ENCODE measurements around the gene ALPK3.

Gene ALPK3

GRCh38 chr15:84883466-84883865 is 66.3 kb downstream of the ALPK3 start:
- H3K4me3 ChIP-seq (ENCODE audit: low read length): no peak overlapping the region
- H3K9ac ChIP-seq (ENCODE audit: low read length): no peak overlapping the region
- H3K27me3 ChIP-seq (ENCODE audit: control insufficient read depth, insufficient read depth, low read length): peaks cover 4% of the 10 kb centered on the region
- H3K4me1 ChIP-seq (ENCODE audit: control insufficient read depth, insufficient read depth, low read length): peaks cover 6% of the 10 kb centered on the region
- no peaks in the 10 kb centered on the region for H3K36me3 ChIP-seq (ENCODE audit: control insufficient read depth, insufficient read depth, low read length)
- no peaks in the 10 kb centered on the region for H3K9me3 ChIP-seq (ENCODE audit: control insufficient read depth, low read length)

GRCh38 chr15:84883916-84884781 is 67.0 kb downstream of the ALPK3 start, which contains the start of gene SLC28A1:
Gene SLC28A1, plus strand, starts transcription at chr15:84884662. Its CDS starts 3,099 bp downstream, at chr15:84887761.
- no peaks in the 10 kb centered on the region for H3K36me3 ChIP-seq (ENCODE audit: control insufficient read depth, insufficient read depth, low read length)
- H3K27me3 ChIP-seq (ENCODE audit: control insufficient read depth, insufficient read depth, low read length): peaks cover 4% of the 10 kb centered on the region
- no peak within 1 kb of the TSS for H3K9ac ChIP-seq (ENCODE audit: low read length)
- H3K9me3 ChIP-seq (ENCODE audit: control insufficient read depth, low read length): no peaks in the 10 kb centered on the region
- peaks cover 5% of the 10 kb centered on the region for H3K4me1 ChIP-seq (ENCODE audit: control insufficient read depth, insufficient read depth, low read length)
- H3K4me3 ChIP-seq (ENCODE audit: low read length): no peak within 1 kb of the TSS

- Histone ChIP-seq H3K27me3 (ENCODE audit: control insufficient read depth, insufficient read depth, low read length) (peaks cover 4% of the 10 kb centered on the region), H3K4me1 (ENCODE audit: control insufficient read depth, insufficient read depth, low read length) (peaks cover 5% of the 10 kb centered on the region), H3K9me3 (ENCODE audit: control insufficient read depth, low read length) (no peaks in the 10 kb centered on the region), H3K36me3 (ENCODE audit: control insufficient read depth, insufficient read depth, low read length) (no peaks in the 10 kb centered on the region), H3K9ac (ENCODE audit: low read length) (no peak overlapping the region), H3K4me3 (ENCODE audit: low read length) (no peak overlapping the region)
These were observed 68.6 kb downstream of the ALPK3 start for GRCh38 chr15:84885801-84886200.

GRCh38 chr15:84886211-84886983 is 69.2 kb downstream of the ALPK3 start:
- H3K4me1 ChIP-seq (ENCODE audit: control insufficient read depth, insufficient read depth, low read length): peaks cover 5% of the 10 kb centered on the region
- no peak overlapping the region for H3K4me3 ChIP-seq (ENCODE audit: low read length)
- H3K36me3 ChIP-seq (ENCODE audit: control insufficient read depth, insufficient read depth, low read length): no peaks in the 10 kb centered on the region
- no peak overlapping the region for H3K9ac ChIP-seq (ENCODE audit: low read length)
- H3K27me3 ChIP-seq (ENCODE audit: control insufficient read depth, insufficient read depth, low read length): peaks cover 4% of the 10 kb centered on the region
- H3K9me3 ChIP-seq (ENCODE audit: control insufficient read depth, low read length): no peaks in the 10 kb centered on the region

- H3K4me3 ChIP-seq (ENCODE audit: low read length): no peak overlapping the region
- no peaks in the 10 kb centered on the region for H3K36me3 ChIP-seq (ENCODE audit: control insufficient read depth, insufficient read depth, low read length)
- no peak overlapping the region for H3K9ac ChIP-seq (ENCODE audit: low read length)
- peaks cover 5% of the 10 kb centered on the region for H3K4me1 ChIP-seq (ENCODE audit: control insufficient read depth, insufficient read depth, low read length)
- no peaks in the 10 kb centered on the region for H3K9me3 ChIP-seq (ENCODE audit: control insufficient read depth, low read length)
- peaks cover 4% of the 10 kb centered on the region for H3K27me3 ChIP-seq (ENCODE audit: control insufficient read depth, insufficient read depth, low read length)
These were observed 69.8 kb downstream of the ALPK3 start for GRCh38 chr15:84886984-84887299.

- no peaks in the 10 kb centered on the region for H3K9me3 ChIP-seq (ENCODE audit: control insufficient read depth, low read length)
- H3K4me3 ChIP-seq (ENCODE audit: low read length): no peak overlapping the region
- H3K9ac ChIP-seq (ENCODE audit: low read length): no peak overlapping the region
- no peaks in the 10 kb centered on the region for H3K36me3 ChIP-seq (ENCODE audit: control insufficient read depth, insufficient read depth, low read length)
- H3K4me1 ChIP-seq (ENCODE audit: control insufficient read depth, insufficient read depth, low read length): peaks cover 5% of the 10 kb centered on the region
- peaks cover 4% of the 10 kb centered on the region for H3K27me3 ChIP-seq (ENCODE audit: control insufficient read depth, insufficient read depth, low read length)
These were observed 70.8 kb downstream of the ALPK3 start for GRCh38 chr15:84887938-84888337.

GRCh38 chr15:84888639-84889038 is 71.5 kb downstream of the ALPK3 start:
- Histone ChIP-seq H3K4me1 (ENCODE audit: control insufficient read depth, insufficient read depth, low read length) (peaks cover 2% of the 10 kb centered on the region), H3K4me3 (ENCODE audit: low read length) (no peak overlapping the region), H3K9me3 (ENCODE audit: control insufficient read depth, low read length) (no peaks in the 10 kb centered on the region), H3K9ac (ENCODE audit: low read length) (no peak overlapping the region), H3K27me3 (ENCODE audit: control insufficient read depth, insufficient read depth, low read length) (peaks cover 4% of the 10 kb centered on the region), H3K36me3 (ENCODE audit: control insufficient read depth, insufficient read depth, low read length) (no peaks in the 10 kb centered on the region)

GRCh38 chr15:84889313-84889990 is 72.3 kb downstream of the ALPK3 start:
- peaks cover 1% of the 10 kb centered on the region for H3K4me1 ChIP-seq (ENCODE audit: control insufficient read depth, insufficient read depth, low read length)
- H3K4me3 ChIP-seq (ENCODE audit: low read length): no peak overlapping the region
- no peak overlapping the region for H3K9ac ChIP-seq (ENCODE audit: low read length)
- no peaks in the 10 kb centered on the region for H3K9me3 ChIP-seq (ENCODE audit: control insufficient read depth, low read length)
- no peaks in the 10 kb centered on the region for H3K36me3 ChIP-seq (ENCODE audit: control insufficient read depth, insufficient read depth, low read length)
- H3K27me3 ChIP-seq (ENCODE audit: control insufficient read depth, insufficient read depth, low read length): peaks cover 3% of the 10 kb centered on the region

- Histone ChIP-seq H3K9me3 (ENCODE audit: control insufficient read depth, low read length) (no peaks in the 10 kb centered on the region), H3K27me3 (ENCODE audit: control insufficient read depth, insufficient read depth, low read length) (no peaks in the 10 kb centered on the region), H3K36me3 (ENCODE audit: control insufficient read depth, insufficient read depth, low read length) (no peaks in the 10 kb centered on the region), H3K4me3 (ENCODE audit: low read length) (no peak overlapping the region), H3K9ac (ENCODE audit: low read length) (no peak overlapping the region), H3K4me1 (ENCODE audit: control insufficient read depth, insufficient read depth, low read length) (peaks cover 5% of the 10 kb centered on the region)
These were observed 73.0 kb downstream of the ALPK3 start for GRCh38 chr15:84889991-84890669.

GRCh38 chr15:84890670-84891162 is 73.6 kb downstream of the ALPK3 start:
- H3K9ac ChIP-seq (ENCODE audit: low read length): no peak overlapping the region
- H3K27me3 ChIP-seq (ENCODE audit: control insufficient read depth, insufficient read depth, low read length): no peaks in the 10 kb centered on the region
- H3K9me3 ChIP-seq (ENCODE audit: control insufficient read depth, low read length): no peaks in the 10 kb centered on the region
- H3K4me3 ChIP-seq (ENCODE audit: low read length): no peak overlapping the region
- peaks cover 5% of the 10 kb centered on the region for H3K4me1 ChIP-seq (ENCODE audit: control insufficient read depth, insufficient read depth, low read length)
- H3K36me3 ChIP-seq (ENCODE audit: control insufficient read depth, insufficient read depth, low read length): no peaks in the 10 kb centered on the region

GRCh38 chr15:84891339-84891738 is 74.2 kb downstream of the ALPK3 start:
- H3K4me3 ChIP-seq (ENCODE audit: low read length): no peak overlapping the region
- H3K4me1 ChIP-seq (ENCODE audit: control insufficient read depth, insufficient read depth, low read length): peaks cover 5% of the 10 kb centered on the region
- no peaks in the 10 kb centered on the region for H3K27me3 ChIP-seq (ENCODE audit: control insufficient read depth, insufficient read depth, low read length)
- no peaks in the 10 kb centered on the region for H3K36me3 ChIP-seq (ENCODE audit: control insufficient read depth, insufficient read depth, low read length)
- H3K9me3 ChIP-seq (ENCODE audit: control insufficient read depth, low read length): no peaks in the 10 kb centered on the region
- no peak overlapping the region for H3K9ac ChIP-seq (ENCODE audit: low read length)

Data from mucosa of stomach (tissue), 1 donor.